ACHN (cell line): ENCODE data around the gene FST.

Experiments
- DNase-seq: peaks from one replicate; pipeline ENCODE4 v3.0.0-alpha.2; 2015
- in situ Hi-C: cut with HindIII; loops from 2 replicates; pipeline ENCODE4 v1.10.0; 2017; ENCODE audit warnings: low sequenced_read_pairs, low pct_ligation_motif_present, low pct_unique_long_range_greater_than_20kb

FST gene

GRCh38 chr5:53472279-53472678 is 8.2 kb upstream of the FST start:
- DNase-seq: no peak
- in situ Hi-C loops: no loop called here

- no peak for DNase-seq
- in situ Hi-C loops: no loop called here
These were observed 7.5 kb upstream of the FST start for GRCh38 chr5:53472720-53473510.

- in situ Hi-C loops: no loop called here
These were observed 6.8 kb upstream of the FST start for GRCh38 chr5:53473633-53474032.

GRCh38 chr5:53475320-53475719 is 5.1 kb upstream of the FST start:
- in situ Hi-C loops: no loop called here
- DNase-seq: no peak

More at GRCh38 chr5:53473633-53474032, 6.8 kb upstream of the FST start:
- DNase-seq: no peak

- no peak for DNase-seq
- in situ Hi-C loops: no loop called here
These were observed 4.4 kb upstream of the FST start for GRCh38 chr5:53476019-53476418.

GRCh38 chr5:53476531-53477480 is 3.6 kb upstream of the FST start:
- DNase-seq: no peak
- in situ Hi-C loops: no loop called here

- in situ Hi-C loops: no loop called here
- peak; percentile 53 for DNase-seq
These were observed 1.9 kb upstream of the FST start for GRCh38 chr5:53478411-53479044.

- in situ Hi-C loops: no loop called here
- no peak for DNase-seq
These were observed 1.3 kb upstream of the FST start for GRCh38 chr5:53479045-53479589.

GRCh38 chr5:53479590-53480415 is 626 bp upstream of the FST start:
- in situ Hi-C loops: no loop called here

GRCh38 chr5:53481159-53481886 is 894 bp downstream of the FST start:
- DNase-seq: no peak
- in situ Hi-C loops: no loop called here

More at GRCh38 chr5:53479590-53480415, 626 bp upstream of the FST start:
- DNase-seq: no peak

GRCh38 chr5:53481887-53482716 is 1.7 kb downstream of the FST start:
- DNase-seq: peak; percentile 53
- in situ Hi-C loops: no loop called here

GRCh38 chr5:53482717-53483638 is 2.5 kb downstream of the FST start:
- DNase-seq: no peak
- in situ Hi-C loops: no loop called here

GRCh38 chr5:53487436-53487835 is 7.0 kb downstream of the FST start:
- DNase-seq: no peak
- in situ Hi-C loops: no loop called here

GRCh38 chr5:53488195-53488722 is 7.8 kb downstream of the FST start:
- in situ Hi-C loops: no loop called here
- DNase-seq: no peak

- in situ Hi-C loops: no loop called here
- no peak for DNase-seq
These were observed 10.3 kb downstream of the FST start for GRCh38 chr5:53490747-53491146.
